ENCODE data around the gene ZSCAN21.

DNA sequence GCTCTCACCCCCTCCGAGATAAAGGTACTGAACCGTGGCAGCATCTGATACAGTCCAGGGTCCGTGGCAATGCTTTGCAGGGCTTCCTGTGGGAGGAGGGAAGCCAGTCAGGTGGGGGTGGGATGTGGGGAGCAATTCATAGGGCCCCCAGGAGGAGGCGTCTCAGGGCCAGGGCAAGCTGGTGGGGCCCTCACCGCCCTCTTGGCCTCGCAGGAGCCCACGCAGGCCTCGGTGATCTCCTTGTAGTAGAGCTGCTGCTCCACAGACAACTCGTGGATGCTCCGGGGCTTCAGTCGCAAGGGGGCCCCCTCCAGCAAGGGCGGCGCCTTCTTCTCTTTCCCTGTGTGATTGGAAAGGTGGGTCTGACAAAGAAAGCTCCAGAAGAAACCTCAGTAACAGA, 62.3 kb downstream of the ZSCAN21 start:
- no peak for TF ChIP-seq SP1 (IDR thresholded peaks at IDR 0.05)
- no peak for TF ChIP-seq HDGF (IDR thresholded peaks at IDR 0.05; ENCODE audit: borderline replicate concordance)
- no peak for TF ChIP-seq BHLHE40 (IDR thresholded peaks at IDR 0.05; ENCODE audit: borderline replicate concordance)

Data from HEK293T (cell line).